K562 (cell line): ENCODE data around the gene FHL1. TPM values are rescaled to one million over a fixed set of nuclear protein-coding genes. Genes with fewer than 3 reads are reported as not detected.

Source experiments
- ATAC-seq: fragments of 200-7000 bp; cut with Tn5 transposase; 3 replicates; pipeline ENCODE4 v1.9.1; 2020; ENCODE audit warnings: moderate library complexity
- BruUV-seq: library from RNA; stranded (reverse); fragments of 400-500 nt; replicated peaks from 2 replicates; lab custom pipeline; 2021; lab: Mats Ljungman, UMichigan
- CTCF ChIA-PET: fragments of 300-600 bp; formaldehyde crosslinking; extraction: SDS; loops from one replicate; lab custom pipeline; 2021; ENCODE audit warnings: low intra/inter-chr PET ratio; lab: Yijun Ruan, JAX
- POLR2A ChIA-PET: fragments of 300-600, 350-650 bp; sonication (Branson Sonifier 250); formaldehyde crosslinking; extraction: SDS; loops from one replicate; lab custom pipeline; 2021; ENCODE audit warnings: antibody characterized with exemption, inconsistent platforms; lab: Yijun Ruan, JAX
- DNase-seq, 4 experiments: peaks; one replicate each; pipeline versions ENCODE4 v3.0.0 to v3.0.0-alpha.2; 2011 to 2018; ENCODE audit warnings: low spot score in 3 of 4, mixed read lengths in 3 of 4; ENCODE audit errors: extremely low read depth in 1 of 4
- FAIRE-seq: peaks from 2 replicates; lab custom pipeline; 2011; peaks lifted over from hg19 to GRCh38; lab: Jason Lieb, UNC
- H2AFZ ChIP-seq: 2 replicates; pipeline ENCODE4 v1.6.0; 2011; ENCODE audit warnings: low read depth, low read length, control low read depth, inconsistent platforms
- H3K27ac ChIP-seq: fragments of 200-600 bp; 3 replicates; pipeline ENCODE4 v1.8.0; 2011; ENCODE audit warnings: low read depth, mild to moderate bottlenecking, control low read depth, inconsistent platforms, low read length, moderate library complexity, mixed read lengths; ENCODE audit errors: extremely low read depth
- H3K27me3 ChIP-seq, 2 experiments: fragments of 300-600 bp in 1 of 2; 2 replicates in 1 of 2; 3 replicates in 1 of 2; pipeline versions ENCODE4 v1.6.0 to v1.8.0; 2011; ENCODE audit warnings: inconsistent platforms in 2 of 2, low read length in 2 of 2, mild to moderate bottlenecking in 1 of 2, mixed read lengths in 1 of 2, moderate library complexity in 1 of 2; ENCODE audit not compliant: control insufficient read depth in 2 of 2, insufficient read depth in 2 of 2
- H3K36me3 ChIP-seq: fragments of 300-600 bp; 3 replicates; pipeline ENCODE4 v1.8.0; 2011; ENCODE audit warnings: mild to moderate bottlenecking, low read length, inconsistent platforms; ENCODE audit not compliant: control insufficient read depth, insufficient read depth
- H3K4me1 ChIP-seq, 2 experiments: fragments of 200-600 bp in 1 of 2; replicated peaks in 1 of 2; 2 replicates in 1 of 2; 3 replicates in 1 of 2; pipeline versions ENCODE4 v1.5.1 to v1.8.0; 2011; ENCODE audit warnings: inconsistent platforms in 2 of 2, low read length in 2 of 2, mild to moderate bottlenecking in 1 of 2, mixed read lengths in 1 of 2, moderate library complexity in 1 of 2; ENCODE audit not compliant: control insufficient read depth in 2 of 2, insufficient read depth in 2 of 2
- H3K4me2 ChIP-seq: 2 replicates; pipeline ENCODE4 v1.6.1; 2011; ENCODE audit warnings: low read length, control low read depth, inconsistent platforms, mixed read lengths; ENCODE audit not compliant: insufficient read depth
- H3K4me3 ChIP-seq: fragments of 200-600 bp; sonication (generic), shearing (Covaris generic); 2 replicates; pipeline ENCODE4 v1.5.1; 2016; ENCODE audit warnings: control low read depth, inconsistent platforms
- H3K79me2 ChIP-seq: fragments of 200-600 bp; 3 replicates; pipeline ENCODE4 v1.8.0; 2011; ENCODE audit warnings: low read length, inconsistent platforms; ENCODE audit not compliant: control insufficient read depth, insufficient read depth
- H3K9ac ChIP-seq, 2 experiments: 2 replicates each; pipeline versions ENCODE4 v1.6.0 to v1.6.1; 2011; ENCODE audit warnings: low read depth in 2 of 2, low read length in 2 of 2, control low read depth in 1 of 2, inconsistent platforms in 1 of 2, mild to moderate bottlenecking in 1 of 2, mixed read lengths in 1 of 2; ENCODE audit not compliant: insufficient read depth in 1 of 2
- H3K9me1 ChIP-seq: one replicate; pipeline ENCODE4 v1.6.0; 2011; ENCODE audit warnings: inconsistent platforms, mild to moderate bottlenecking, low read length, moderate library complexity; ENCODE audit not compliant: control insufficient read depth, insufficient read depth
- H3K9me3 ChIP-seq: replicated peaks from 2 replicates; pipeline ENCODE4 v1.5.1; 2011; ENCODE audit warnings: low read depth, low read length, inconsistent platforms; ENCODE audit not compliant: control insufficient read depth, insufficient read depth
- H4K20me1 ChIP-seq: replicated peaks from 2 replicates; pipeline ENCODE4 v1.6.1; 2011; ENCODE audit warnings: low read length, inconsistent platforms, mixed read lengths; ENCODE audit not compliant: control insufficient read depth, insufficient read depth
- CHD2 ChIP-seq: IDR thresholded peaks from 2 replicates; pipeline ENCODE4 v1.6.1; 2011; ENCODE audit warnings: low read depth, low read length
- NEUROD1 ChIP-seq: fragments of 150-350 bp; IDR thresholded peaks from 2 replicates; pipeline ENCODE4 v1.6.1; 2014; ENCODE audit warnings: borderline replicate concordance, low read length, low read depth; ENCODE audit not compliant: partially characterized antibody
- NFE2L1 ChIP-seq: fragments of 450-650 bp; IDR thresholded peaks from 2 replicates; pipeline ENCODE4 v1.6.1; 2016; ENCODE audit warnings: missing genetic modification characterization, low read depth, mild to moderate bottlenecking, missing compliant biosample characterization, moderate library complexity, borderline replicate concordance
- NR3C1 ChIP-seq: sonication (generic); formaldehyde crosslinking; IDR thresholded peaks from 2 replicates; pipeline ENCODE4 v1.8.1; 2022; ENCODE audit warnings: missing genetic modification reagents
- SMAD2 ChIP-seq: fragments of 150-350 bp; IDR thresholded peaks from 2 replicates; pipeline ENCODE4 v1.6.1; 2014; ENCODE audit warnings: low read depth, mild to moderate bottlenecking, low read length
- STAG1 ChIP-seq: sonication (generic); formaldehyde crosslinking; IDR thresholded peaks from 2 replicates; pipeline ENCODE4 v1.5.0; 2020; ENCODE audit warnings: missing genetic modification reagents, borderline replicate concordance
- XRCC3 ChIP-seq: fragments of 450-650 bp; IDR thresholded peaks from 2 replicates; pipeline ENCODE4 v1.6.1; 2017; ENCODE audit warnings: mild to moderate bottlenecking, moderate library complexity
- ZNF707 ChIP-seq: fragments of 250-450 bp; sonication (Bioruptor Pico); conservative IDR thresholded peaks from 2 replicates; pipeline ENCODE4 v1.8.0; 2022; ENCODE audit warnings: inconsistent platforms, mild to moderate bottlenecking, moderate library complexity
- WGBS: fragments of 100-300 bp; shearing (Covaris generic); methylation state at CpG from one replicate; pipeline ENCODE4 v1.1.6; 2016; ENCODE audit warnings: low coverage, mixed read lengths; ENCODE audit not compliant: insufficient coverage; ENCODE audit errors: missing lambda C conversion rate; 5-methylcytosine and 5-hydroxymethylcytosine counted together
- in situ Hi-C: fragments of 300-500 bp; cut with MboI; formaldehyde crosslinking; loops from 4 replicates; pipeline ENCODE4 v1.15.0; 2018; ENCODE audit warnings: inconsistent platforms, mixed read lengths
- intact Hi-C: fragments of 100-400 bp; cut with micrococcal nuclease; formaldehyde crosslinking; loops from 2 replicates; pipeline ENCODE4 v1.14.2; 2022
- polyA plus RNA-seq, 8 experiments: library from polyadenylated mRNA; depleted of rRNA in 4 of 8; stranded (reverse) in 5 of 8; unstranded in 3 of 8; fragments of >200 nt; fragmentation: Nextera tagmentation in 2 of 8; fragmentation: Illumina TruSeq in 1 of 8; extraction: Ambion mirVana in 2 of 8; extraction: Trizol in 1 of 8; gene quantifications; 2 replicates each; pipeline versions ENCODE4 v1.2.1 to v1.2.3, GENCODE V29; 2011 to 2014; ENCODE audit warnings: inconsistent platforms in 1 of 8, missing spikeins in 1 of 8
- total RNA-seq, 7 experiments: library from RNA; depleted of rRNA in 6 of 7; stranded (reverse); fragments of >200 nt in 6 of 7; fragmentation: Illumina TruSeq in 2 of 7; extraction: Trizol in 2 of 7; gene quantifications; 2 replicates each; pipeline versions ENCODE4 v1.2.1 to v1.2.3, GENCODE V29; 2011 to 2021; ENCODE audit warnings: low replicate concordance in 1 of 7
- TF ChIP-seq, protein P1 (sequence below): sonication (generic); formaldehyde crosslinking; IDR thresholded peaks from 2 replicates; pipeline ENCODE4 v1.8.0; 2022; ENCODE audit warnings: missing genetic modification reagents, mild to moderate bottlenecking, borderline replicate concordance
- TF ChIP-seq, protein P2 (sequence below): fragments of 200-800 bp; sonication (Bioruptor generic); IDR thresholded peaks from 2 replicates; pipeline ENCODE4 v1.6.1; 2016; ENCODE audit warnings: missing genetic modification characterization, missing compliant biosample characterization
- TF ChIP-seq, protein P3 (sequence below): fragments of 250-450 bp; sonication (Bioruptor Pico); IDR thresholded peaks from 2 replicates; pipeline ENCODE4 v1.8.0; 2021; ENCODE audit warnings: moderate library complexity, mild to moderate bottlenecking, inconsistent platforms
- TF ChIP-seq, protein P4 (sequence below): sonication (generic); formaldehyde crosslinking; IDR thresholded peaks from 2 replicates; pipeline ENCODE4 v1.8.0; 2022; ENCODE audit warnings: mild to moderate bottlenecking, low read depth, missing genetic modification reagents

The FHL1 gene
- total and polyA plus RNA-seq, 9 of the 15 experiments (the other 6 are each of a cell fraction or from before 2014, with no cell fraction given), result 0.03 to 3.0 (median 0.13) TPM; not detected in 1

DNA sequence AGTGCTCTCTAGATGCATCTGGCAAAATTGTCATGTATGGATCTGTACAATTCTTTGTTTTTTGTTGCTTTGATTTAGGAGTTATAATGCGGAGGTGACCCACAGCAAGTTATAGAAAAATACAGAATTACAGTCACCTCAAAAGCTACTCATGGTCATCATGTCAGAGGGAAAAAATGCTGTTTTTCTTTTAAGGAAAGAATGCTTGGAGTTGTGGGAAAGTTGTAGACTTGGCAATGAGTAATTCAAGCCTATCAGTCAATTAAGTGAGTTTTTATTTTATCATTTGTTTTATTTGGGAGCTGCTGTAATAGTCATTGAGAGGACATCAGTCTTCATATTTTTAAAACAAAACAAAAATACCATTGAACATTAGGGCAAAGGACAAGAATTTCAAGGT lies 16.4 kb downstream of the FHL1 start:
- H3K4me1 ChIP-seq, result no peaks in the 10 kb centered on the region
- intact Hi-C loops, result loop anchor here (10.0 kb wide), 2 partner anchors 331 to 531 kb away; partner anchors contain the start of gene HTATSF1

More for the DNA sequence above, 16.4 kb downstream of the FHL1 start:
- no peaks in the 10 kb centered on the region for H3K79me2 ChIP-seq
- no TSS peak for BruUV-seq
- no peak overlapping the region for H3K9ac ChIP-seq
- FAIRE-seq (no peak), ATAC-seq (no peak), DNase-seq (no peak)
- CTCF ChIA-PET, result interaction anchor here (2.5 kb wide), 1 partner anchor 135 kb away, joined by 11 read pairs; no protein-coding TSS in a partner anchor
- POLR2A ChIA-PET, result no interaction called here
- no peak overlapping the region for H3K4me3 ChIP-seq
- H3K27ac ChIP-seq, result no peak overlapping the region
- H4K20me1 ChIP-seq, result 0 out of 2 replicates have a peak, but pooled peaks cover 4% of the 10 kb centered on the region
- H3K4me2 ChIP-seq, result no peak overlapping the region
- peaks cover 5 to 18% of the 10 kb centered on the region in 2 experiments; a peak in 4 of 5 replicates for H3K27me3 ChIP-seq
- TF ChIP-seq, protein P1, sequence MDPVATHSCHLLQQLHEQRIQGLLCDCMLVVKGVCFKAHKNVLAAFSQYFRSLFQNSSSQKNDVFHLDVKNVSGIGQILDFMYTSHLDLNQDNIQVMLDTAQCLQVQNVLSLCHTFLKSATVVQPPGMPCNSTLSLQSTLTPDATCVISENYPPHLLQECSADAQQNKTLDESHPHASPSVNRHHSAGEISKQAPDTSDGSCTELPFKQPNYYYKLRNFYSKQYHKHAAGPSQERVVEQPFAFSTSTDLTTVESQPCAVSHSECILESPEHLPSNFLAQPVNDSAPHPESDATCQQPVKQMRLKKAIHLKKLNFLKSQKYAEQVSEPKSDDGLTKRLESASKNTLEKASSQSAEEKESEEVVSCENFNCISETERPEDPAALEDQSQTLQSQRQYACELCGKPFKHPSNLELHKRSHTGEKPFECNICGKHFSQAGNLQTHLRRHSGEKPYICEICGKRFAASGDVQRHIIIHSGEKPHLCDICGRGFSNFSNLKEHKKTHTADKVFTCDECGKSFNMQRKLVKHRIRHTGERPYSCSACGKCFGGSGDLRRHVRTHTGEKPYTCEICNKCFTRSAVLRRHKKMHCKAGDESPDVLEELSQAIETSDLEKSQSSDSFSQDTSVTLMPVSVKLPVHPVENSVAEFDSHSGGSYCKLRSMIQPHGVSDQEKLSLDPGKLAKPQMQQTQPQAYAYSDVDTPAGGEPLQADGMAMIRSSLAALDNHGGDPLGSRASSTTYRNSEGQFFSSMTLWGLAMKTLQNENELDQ (CRISPR knock-in tag), result no peak
- no peak for TF ChIP-seq STAG1 (CRISPR knock-in tag)
- no peak for TF ChIP-seq CHD2
- TF ChIP-seq, protein P2, sequence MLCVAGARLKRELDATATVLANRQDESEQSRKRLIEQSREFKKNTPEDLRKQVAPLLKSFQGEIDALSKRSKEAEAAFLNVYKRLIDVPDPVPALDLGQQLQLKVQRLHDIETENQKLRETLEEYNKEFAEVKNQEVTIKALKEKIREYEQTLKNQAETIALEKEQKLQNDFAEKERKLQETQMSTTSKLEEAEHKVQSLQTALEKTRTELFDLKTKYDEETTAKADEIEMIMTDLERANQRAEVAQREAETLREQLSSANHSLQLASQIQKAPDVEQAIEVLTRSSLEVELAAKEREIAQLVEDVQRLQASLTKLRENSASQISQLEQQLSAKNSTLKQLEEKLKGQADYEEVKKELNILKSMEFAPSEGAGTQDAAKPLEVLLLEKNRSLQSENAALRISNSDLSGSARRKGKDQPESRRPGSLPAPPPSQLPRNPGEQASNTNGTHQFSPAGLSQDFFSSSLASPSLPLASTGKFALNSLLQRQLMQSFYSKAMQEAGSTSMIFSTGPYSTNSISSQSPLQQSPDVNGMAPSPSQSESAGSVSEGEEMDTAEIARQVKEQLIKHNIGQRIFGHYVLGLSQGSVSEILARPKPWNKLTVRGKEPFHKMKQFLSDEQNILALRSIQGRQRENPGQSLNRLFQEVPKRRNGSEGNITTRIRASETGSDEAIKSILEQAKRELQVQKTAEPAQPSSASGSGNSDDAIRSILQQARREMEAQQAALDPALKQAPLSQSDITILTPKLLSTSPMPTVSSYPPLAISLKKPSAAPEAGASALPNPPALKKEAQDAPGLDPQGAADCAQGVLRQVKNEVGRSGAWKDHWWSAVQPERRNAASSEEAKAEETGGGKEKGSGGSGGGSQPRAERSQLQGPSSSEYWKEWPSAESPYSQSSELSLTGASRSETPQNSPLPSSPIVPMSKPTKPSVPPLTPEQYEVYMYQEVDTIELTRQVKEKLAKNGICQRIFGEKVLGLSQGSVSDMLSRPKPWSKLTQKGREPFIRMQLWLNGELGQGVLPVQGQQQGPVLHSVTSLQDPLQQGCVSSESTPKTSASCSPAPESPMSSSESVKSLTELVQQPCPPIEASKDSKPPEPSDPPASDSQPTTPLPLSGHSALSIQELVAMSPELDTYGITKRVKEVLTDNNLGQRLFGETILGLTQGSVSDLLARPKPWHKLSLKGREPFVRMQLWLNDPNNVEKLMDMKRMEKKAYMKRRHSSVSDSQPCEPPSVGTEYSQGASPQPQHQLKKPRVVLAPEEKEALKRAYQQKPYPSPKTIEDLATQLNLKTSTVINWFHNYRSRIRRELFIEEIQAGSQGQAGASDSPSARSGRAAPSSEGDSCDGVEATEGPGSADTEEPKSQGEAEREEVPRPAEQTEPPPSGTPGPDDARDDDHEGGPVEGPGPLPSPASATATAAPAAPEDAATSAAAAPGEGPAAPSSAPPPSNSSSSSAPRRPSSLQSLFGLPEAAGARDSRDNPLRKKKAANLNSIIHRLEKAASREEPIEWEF (CRISPR knock-in tag), result no peak
- TF ChIP-seq NR3C1 (CRISPR knock-in tag), result no peak
- TF ChIP-seq SMAD2, result no peak
- no peak for TF ChIP-seq XRCC3
- no peak for TF ChIP-seq ZNF707 (CRISPR knock-in tag)
- no peak for TF ChIP-seq NFE2L1 (tag)
- TF ChIP-seq, protein P3, sequence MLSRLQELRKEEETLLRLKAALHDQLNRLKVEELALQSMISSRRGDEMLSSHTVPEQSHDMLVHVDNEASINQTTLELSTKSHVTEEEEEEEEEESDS (CRISPR knock-in tag), result no peak
- TF ChIP-seq, protein P4, sequence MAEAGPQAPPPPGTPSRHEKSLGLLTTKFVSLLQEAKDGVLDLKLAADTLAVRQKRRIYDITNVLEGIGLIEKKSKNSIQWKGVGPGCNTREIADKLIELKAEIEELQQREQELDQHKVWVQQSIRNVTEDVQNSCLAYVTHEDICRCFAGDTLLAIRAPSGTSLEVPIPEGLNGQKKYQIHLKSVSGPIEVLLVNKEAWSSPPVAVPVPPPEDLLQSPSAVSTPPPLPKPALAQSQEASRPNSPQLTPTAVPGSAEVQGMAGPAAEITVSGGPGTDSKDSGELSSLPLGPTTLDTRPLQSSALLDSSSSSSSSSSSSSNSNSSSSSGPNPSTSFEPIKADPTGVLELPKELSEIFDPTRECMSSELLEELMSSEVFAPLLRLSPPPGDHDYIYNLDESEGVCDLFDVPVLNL (CRISPR knock-in tag), result no peak
- TF ChIP-seq NEUROD1, result no peak
- in situ Hi-C loops, result loop anchor here (25.0 kb wide), 1 partner anchor 126 kb away; no protein-coding TSS in a partner anchor
- H3K36me3 ChIP-seq, result no peaks in the 10 kb centered on the region
- H2AFZ ChIP-seq, result no peak overlapping the region
- no peaks in the 10 kb centered on the region for H3K9me1 ChIP-seq
- no peaks in the 10 kb centered on the region for H3K9me3 ChIP-seq
- 0% methylated on average over 1 of the region's 1 CpG for WGBS
